HEK293 (cell line): ENCODE results near the gene DNTTIP2.

Experiments used
- HOXC10 ChIP-seq: sonication (generic); formaldehyde crosslinking; IDR thresholded peaks from 2 replicates; pipeline ENCODE4 v1.8.1; 2023; ENCODE audit warnings: mild to moderate bottlenecking, missing genetic modification reagents
- KLF1 ChIP-seq: fragments of 450-650 bp; formaldehyde crosslinking; IDR thresholded peaks from 2 replicates; pipeline ENCODE4 v1.5.1; 2016; ENCODE audit warnings: missing biosample characterization, missing genetic modification characterization
- KLF9 ChIP-seq: fragments of 450-650 bp; formaldehyde crosslinking; IDR thresholded peaks from 2 replicates; pipeline ENCODE4 v1.5.1; 2016; ENCODE audit warnings: missing biosample characterization, missing genetic modification characterization, low read depth
- PATZ1 ChIP-seq: fragments of 450-650 bp; formaldehyde crosslinking; IDR thresholded peaks from 2 replicates; pipeline ENCODE4 v1.5.1; 2016; ENCODE audit warnings: missing biosample characterization, missing genetic modification characterization
- REPIN1 ChIP-seq: fragments of 450-650 bp; formaldehyde crosslinking; IDR thresholded peaks from 2 replicates; pipeline ENCODE4 v1.5.1; 2017; ENCODE audit warnings: missing biosample characterization, missing genetic modification characterization, low read depth
- REST ChIP-seq: fragments of 450-650 bp; formaldehyde crosslinking; IDR thresholded peaks from 2 replicates; pipeline ENCODE4 v1.5.1; 2016; ENCODE audit warnings: missing biosample characterization, missing genetic modification characterization
- SP3 ChIP-seq: fragments of 450-650 bp; formaldehyde crosslinking; IDR thresholded peaks from 2 replicates; pipeline ENCODE4 v1.5.1; 2016; ENCODE audit warnings: missing biosample characterization, missing genetic modification characterization
- ZNF23 ChIP-seq: fragments of 450-650 bp; formaldehyde crosslinking; IDR thresholded peaks from 2 replicates; pipeline ENCODE4 v1.5.1; 2016; ENCODE audit warnings: missing biosample characterization, missing genetic modification characterization, borderline replicate concordance
- ZNF341 ChIP-seq: fragments of 450-650 bp; formaldehyde crosslinking; IDR thresholded peaks from 2 replicates; pipeline ENCODE4; 2016; ENCODE audit warnings: low read depth, missing biosample characterization, missing genetic modification characterization
- ZNF449 ChIP-seq: fragments of 450-650 bp; formaldehyde crosslinking; IDR thresholded peaks from 2 replicates; pipeline ENCODE4 v1.5.1; 2017; ENCODE audit warnings: missing biosample characterization, mild to moderate bottlenecking, missing genetic modification characterization, moderate library complexity
- ZNF600 ChIP-seq: fragments of 450-650 bp; formaldehyde crosslinking; IDR thresholded peaks from 2 replicates; pipeline ENCODE4 v1.5.1; 2016; ENCODE audit warnings: missing biosample characterization, missing genetic modification characterization
- ZNF610 ChIP-seq: fragments of 450-650 bp; formaldehyde crosslinking; IDR thresholded peaks from 2 replicates; pipeline ENCODE4 v1.5.1; 2016; ENCODE audit warnings: missing biosample characterization, missing genetic modification characterization, borderline replicate concordance
- ZNF645 ChIP-seq: fragments of 450-650 bp; formaldehyde crosslinking; IDR thresholded peaks from 2 replicates; pipeline ENCODE4; 2016; ENCODE audit warnings: missing biosample characterization, missing genetic modification characterization
- ZNF660 ChIP-seq: fragments of 450-650 bp; IDR thresholded peaks from 2 replicates; pipeline ENCODE4 v1.5.1; 2018; ENCODE audit warnings: missing biosample characterization, mild to moderate bottlenecking, missing genetic modification characterization
- ZNF707 ChIP-seq: fragments of 450-650 bp; formaldehyde crosslinking; IDR thresholded peaks from 2 replicates; pipeline ENCODE4 v1.5.1; 2016; ENCODE audit warnings: missing biosample characterization, missing genetic modification characterization
- ZNF777 ChIP-seq: fragments of 450-650 bp; formaldehyde crosslinking; IDR thresholded peaks from 2 replicates; pipeline ENCODE4 v1.5.1; 2017; ENCODE audit warnings: missing biosample characterization, missing genetic modification characterization, borderline replicate concordance
- ZNF837 ChIP-seq: fragments of 450-650 bp; formaldehyde crosslinking; IDR thresholded peaks from 2 replicates; pipeline ENCODE4 v1.5.1; 2016; ENCODE audit warnings: missing biosample characterization, missing genetic modification characterization
- ZSCAN5A ChIP-seq: fragments of 450-650 bp; formaldehyde crosslinking; IDR thresholded peaks from 2 replicates; pipeline ENCODE4 v1.5.1; 2016; ENCODE audit warnings: missing biosample characterization, missing genetic modification characterization
- TF ChIP-seq, protein P1 (sequence below): fragments of 450-650 bp; formaldehyde crosslinking; IDR thresholded peaks from 2 replicates; pipeline ENCODE4 v1.5.0; 2017; ENCODE audit warnings: missing biosample characterization, missing genetic modification characterization, borderline replicate concordance
- TF ChIP-seq, protein P2 (sequence below): fragments of 450-650 bp; IDR thresholded peaks from 2 replicates; pipeline ENCODE4 v1.5.1; 2018; ENCODE audit warnings: missing biosample characterization, mild to moderate bottlenecking, missing genetic modification characterization
- TF ChIP-seq, protein P3 (sequence below): fragments of 450-650 bp; formaldehyde crosslinking; IDR thresholded peaks from 2 replicates; pipeline ENCODE4 v1.5.1; 2017; ENCODE audit warnings: missing biosample characterization, missing genetic modification characterization
- TF ChIP-seq, protein P4 (sequence below): fragments of 450-650 bp; formaldehyde crosslinking; IDR thresholded peaks from 2 replicates; pipeline ENCODE4 v1.5.1; 2017; ENCODE audit warnings: missing biosample characterization, missing genetic modification characterization

Gene DNTTIP2

GRCh38 chr1:93907718-93908117 is 28.7 kb upstream of the DNTTIP2 start (continued):
- no peak for TF ChIP-seq PATZ1 (tag by site-specific recombination)
- TF ChIP-seq HOXC10 (CRISPR knock-in tag) = no peak
- no peak for TF ChIP-seq KLF1 (tag by site-specific recombination)
- TF ChIP-seq, protein P1, sequence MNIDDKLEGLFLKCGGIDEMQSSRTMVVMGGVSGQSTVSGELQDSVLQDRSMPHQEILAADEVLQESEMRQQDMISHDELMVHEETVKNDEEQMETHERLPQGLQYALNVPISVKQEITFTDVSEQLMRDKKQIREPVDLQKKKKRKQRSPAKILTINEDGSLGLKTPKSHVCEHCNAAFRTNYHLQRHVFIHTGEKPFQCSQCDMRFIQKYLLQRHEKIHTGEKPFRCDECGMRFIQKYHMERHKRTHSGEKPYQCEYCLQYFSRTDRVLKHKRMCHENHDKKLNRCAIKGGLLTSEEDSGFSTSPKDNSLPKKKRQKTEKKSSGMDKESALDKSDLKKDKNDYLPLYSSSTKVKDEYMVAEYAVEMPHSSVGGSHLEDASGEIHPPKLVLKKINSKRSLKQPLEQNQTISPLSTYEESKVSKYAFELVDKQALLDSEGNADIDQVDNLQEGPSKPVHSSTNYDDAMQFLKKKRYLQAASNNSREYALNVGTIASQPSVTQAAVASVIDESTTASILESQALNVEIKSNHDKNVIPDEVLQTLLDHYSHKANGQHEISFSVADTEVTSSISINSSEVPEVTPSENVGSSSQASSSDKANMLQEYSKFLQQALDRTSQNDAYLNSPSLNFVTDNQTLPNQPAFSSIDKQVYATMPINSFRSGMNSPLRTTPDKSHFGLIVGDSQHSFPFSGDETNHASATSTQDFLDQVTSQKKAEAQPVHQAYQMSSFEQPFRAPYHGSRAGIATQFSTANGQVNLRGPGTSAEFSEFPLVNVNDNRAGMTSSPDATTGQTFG (tag by site-specific recombination) = no peak
- TF ChIP-seq ZNF660 (tag by site-specific recombination) = peak; percentile 37; the same call in 1 of the 2 replicates
- no peak for TF ChIP-seq ZNF341 (tag by site-specific recombination)
- TF ChIP-seq, protein P2, sequence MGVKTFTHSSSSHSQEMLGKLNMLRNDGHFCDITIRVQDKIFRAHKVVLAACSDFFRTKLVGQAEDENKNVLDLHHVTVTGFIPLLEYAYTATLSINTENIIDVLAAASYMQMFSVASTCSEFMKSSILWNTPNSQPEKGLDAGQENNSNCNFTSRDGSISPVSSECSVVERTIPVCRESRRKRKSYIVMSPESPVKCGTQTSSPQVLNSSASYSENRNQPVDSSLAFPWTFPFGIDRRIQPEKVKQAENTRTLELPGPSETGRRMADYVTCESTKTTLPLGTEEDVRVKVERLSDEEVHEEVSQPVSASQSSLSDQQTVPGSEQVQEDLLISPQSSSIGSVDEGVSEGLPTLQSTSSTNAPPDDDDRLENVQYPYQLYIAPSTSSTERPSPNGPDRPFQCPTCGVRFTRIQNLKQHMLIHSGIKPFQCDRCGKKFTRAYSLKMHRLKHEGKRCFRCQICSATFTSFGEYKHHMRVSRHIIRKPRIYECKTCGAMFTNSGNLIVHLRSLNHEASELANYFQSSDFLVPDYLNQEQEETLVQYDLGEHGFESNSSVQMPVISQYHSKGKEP (tag by site-specific recombination) = 0 out of 2 replicates have a peak, but pooled peaks have one; percentile 18
- no peak for TF ChIP-seq ZNF23 (tag by site-specific recombination)
- no peak for TF ChIP-seq SP3
- peak; percentile 84 for TF ChIP-seq ZNF600 (tag by site-specific recombination)
- TF ChIP-seq ZNF777 (tag by site-specific recombination) = no peak
- no peak for TF ChIP-seq KLF9 (tag by site-specific recombination)
- TF ChIP-seq ZNF645 = no peak
- no peak for TF ChIP-seq ZNF707
- TF ChIP-seq, protein P3, sequence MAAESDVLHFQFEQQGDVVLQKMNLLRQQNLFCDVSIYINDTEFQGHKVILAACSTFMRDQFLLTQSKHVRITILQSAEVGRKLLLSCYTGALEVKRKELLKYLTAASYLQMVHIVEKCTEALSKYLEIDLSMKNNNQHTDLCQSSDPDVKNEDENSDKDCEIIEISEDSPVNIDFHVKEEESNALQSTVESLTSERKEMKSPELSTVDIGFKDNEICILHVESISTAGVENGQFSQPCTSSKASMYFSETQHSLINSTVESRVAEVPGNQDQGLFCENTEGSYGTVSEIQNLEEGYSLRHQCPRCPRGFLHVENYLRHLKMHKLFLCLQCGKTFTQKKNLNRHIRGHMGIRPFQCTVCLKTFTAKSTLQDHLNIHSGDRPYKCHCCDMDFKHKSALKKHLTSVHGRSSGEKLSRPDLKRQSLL = no peak
- TF ChIP-seq ZNF837 = no peak
- peak; percentile 56; the same call in 1 of the 2 replicates for TF ChIP-seq REST (tag by site-specific recombination)
- no peak for TF ChIP-seq ZSCAN5A
- TF ChIP-seq, protein P4, sequence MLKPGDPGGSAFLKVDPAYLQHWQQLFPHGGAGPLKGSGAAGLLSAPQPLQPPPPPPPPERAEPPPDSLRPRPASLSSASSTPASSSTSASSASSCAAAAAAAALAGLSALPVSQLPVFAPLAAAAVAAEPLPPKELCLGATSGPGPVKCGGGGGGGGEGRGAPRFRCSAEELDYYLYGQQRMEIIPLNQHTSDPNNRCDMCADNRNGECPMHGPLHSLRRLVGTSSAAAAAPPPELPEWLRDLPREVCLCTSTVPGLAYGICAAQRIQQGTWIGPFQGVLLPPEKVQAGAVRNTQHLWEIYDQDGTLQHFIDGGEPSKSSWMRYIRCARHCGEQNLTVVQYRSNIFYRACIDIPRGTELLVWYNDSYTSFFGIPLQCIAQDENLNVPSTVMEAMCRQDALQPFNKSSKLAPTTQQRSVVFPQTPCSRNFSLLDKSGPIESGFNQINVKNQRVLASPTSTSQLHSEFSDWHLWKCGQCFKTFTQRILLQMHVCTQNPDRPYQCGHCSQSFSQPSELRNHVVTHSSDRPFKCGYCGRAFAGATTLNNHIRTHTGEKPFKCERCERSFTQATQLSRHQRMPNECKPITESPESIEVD = peak; percentile 92
- TF ChIP-seq ZNF610 (tag by site-specific recombination) = no peak
- TF ChIP-seq REPIN1 (tag by site-specific recombination) = no peak
- no peak for TF ChIP-seq ZNF449 (tag by site-specific recombination)
